Lower leg skin (tissue), 4 donors: ENCODE measurements around the gene POU2F3. TPM values are rescaled to one million over a fixed set of nuclear protein-coding genes. Genes with fewer than 3 reads are reported as not detected.

Experiments used
- DNase-seq, 2 donors: peaks; one replicate each; pipeline ENCODE4 v3.0.0-alpha.2; 2019; ENCODE audit warnings: low spot score in 2 of 2
- H3K4me3 ChIP-seq: fragments of 200-600 bp; sonication (generic); 2 replicates; pipeline ENCODE4 v1.5.1; 2017; ENCODE audit warnings: mild to moderate bottlenecking, low read depth; ENCODE audit not compliant: poor library complexity, severe bottlenecking
- POLR2A ChIP-seq, 2 donors: fragments of 450-650 bp; IDR thresholded peaks; one replicate each; pipeline ENCODE4 v1.6.1; 2016 to 2017; ENCODE audit warnings: antibody characterized with exemption in 2 of 2, mild to moderate bottlenecking in 1 of 2, moderate library complexity in 1 of 2
- WGBS, 2 donors: methylation state at CpG; one replicate each; pipeline ENCODE4 v1.1.5; 2018; 5-methylcytosine and 5-hydroxymethylcytosine counted together
- intact Hi-C: fragments of 100-400 bp; cut with DNase I; formaldehyde crosslinking; loops from one replicate; pipeline ENCODE4 v1.15.0; 2023; ENCODE audit warnings: low total_unique reads
- total RNA-seq, 4 donors: library from RNA; depleted of rRNA; stranded (reverse); fragments of >200 nt; gene quantifications; one replicate each; pipeline ENCODE4 v1.1.0, GENCODE V29; 2016
- TF ChIP-seq, protein P1 (sequence below), 3 donors: fragments of 450-650 bp; IDR thresholded peaks; one replicate each; pipeline ENCODE4 v1.5.1; 2016; ENCODE audit warnings: antibody characterized with exemption in 3 of 3, mild to moderate bottlenecking in 3 of 3, moderate library complexity in 2 of 3

The POU2F3 gene
- total RNA-seq, 4 donors from 2014 or later, result 74.1 to 112 (median 103) TPM

DNA sequence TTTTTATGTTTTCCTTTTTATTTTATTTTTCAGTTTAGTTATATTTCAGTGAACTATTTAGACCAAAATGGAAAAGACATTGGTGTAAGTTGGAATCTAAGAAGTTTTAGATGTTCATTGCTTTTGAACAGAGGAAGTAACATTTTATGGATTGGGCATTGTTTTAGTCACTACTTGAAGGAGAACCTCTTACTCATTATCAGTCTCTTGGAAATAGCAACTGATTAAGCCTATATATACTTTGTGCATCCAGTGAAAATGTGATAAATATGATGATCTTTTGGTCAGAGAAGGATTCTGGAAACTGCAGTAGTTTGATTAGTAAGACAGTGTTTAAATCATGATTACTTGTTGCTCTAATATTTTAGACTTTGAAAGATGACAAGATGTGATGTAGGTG, 110.7 kb downstream of the POU2F3 start:
- intact Hi-C loops, result no loop called here
- no peak for DNase-seq
- H3K4me3 ChIP-seq, result no peak overlapping the region
- no peak for TF ChIP-seq POLR2A (IDR thresholded peaks at IDR 0.05)
- TF ChIP-seq, protein P1, sequence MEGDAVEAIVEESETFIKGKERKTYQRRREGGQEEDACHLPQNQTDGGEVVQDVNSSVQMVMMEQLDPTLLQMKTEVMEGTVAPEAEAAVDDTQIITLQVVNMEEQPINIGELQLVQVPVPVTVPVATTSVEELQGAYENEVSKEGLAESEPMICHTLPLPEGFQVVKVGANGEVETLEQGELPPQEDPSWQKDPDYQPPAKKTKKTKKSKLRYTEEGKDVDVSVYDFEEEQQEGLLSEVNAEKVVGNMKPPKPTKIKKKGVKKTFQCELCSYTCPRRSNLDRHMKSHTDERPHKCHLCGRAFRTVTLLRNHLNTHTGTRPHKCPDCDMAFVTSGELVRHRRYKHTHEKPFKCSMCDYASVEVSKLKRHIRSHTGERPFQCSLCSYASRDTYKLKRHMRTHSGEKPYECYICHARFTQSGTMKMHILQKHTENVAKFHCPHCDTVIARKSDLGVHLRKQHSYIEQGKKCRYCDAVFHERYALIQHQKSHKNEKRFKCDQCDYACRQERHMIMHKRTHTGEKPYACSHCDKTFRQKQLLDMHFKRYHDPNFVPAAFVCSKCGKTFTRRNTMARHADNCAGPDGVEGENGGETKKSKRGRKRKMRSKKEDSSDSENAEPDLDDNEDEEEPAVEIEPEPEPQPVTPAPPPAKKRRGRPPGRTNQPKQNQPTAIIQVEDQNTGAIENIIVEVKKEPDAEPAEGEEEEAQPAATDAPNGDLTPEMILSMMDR (IDR thresholded peaks at IDR 0.05), result no peak

DNA sequence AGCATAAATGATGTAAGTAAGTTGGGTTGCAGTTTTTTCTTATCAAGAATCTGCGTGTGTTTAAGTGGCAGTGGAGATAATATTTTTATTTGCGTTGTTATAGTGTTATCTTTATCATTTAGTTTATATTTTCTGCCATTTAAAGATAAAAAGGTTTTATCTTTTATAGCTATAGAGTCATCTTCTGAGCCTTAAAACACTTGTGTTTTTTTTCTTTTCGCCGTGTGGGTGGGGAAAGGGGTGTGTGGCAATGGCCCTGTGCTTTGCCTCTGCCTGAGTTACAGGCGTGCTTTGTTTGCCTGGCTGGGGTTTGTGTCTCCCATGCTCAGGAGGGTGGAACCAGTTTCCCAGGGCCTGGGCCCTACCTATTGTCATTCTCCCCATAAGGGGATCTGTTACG, 112.5 kb downstream of the POU2F3 start:
- no peak overlapping the region for H3K4me3 ChIP-seq
- WGBS, 2 donors, result 62 to 65% methylated on average over 6 of the region's 6 CpGs
- intact Hi-C loops, result no loop called here
- TF ChIP-seq, protein P1 (IDR thresholded peaks at IDR 0.05), result no peak
- no peak for TF ChIP-seq POLR2A (IDR thresholded peaks at IDR 0.05)
- no peak for DNase-seq

DNA sequence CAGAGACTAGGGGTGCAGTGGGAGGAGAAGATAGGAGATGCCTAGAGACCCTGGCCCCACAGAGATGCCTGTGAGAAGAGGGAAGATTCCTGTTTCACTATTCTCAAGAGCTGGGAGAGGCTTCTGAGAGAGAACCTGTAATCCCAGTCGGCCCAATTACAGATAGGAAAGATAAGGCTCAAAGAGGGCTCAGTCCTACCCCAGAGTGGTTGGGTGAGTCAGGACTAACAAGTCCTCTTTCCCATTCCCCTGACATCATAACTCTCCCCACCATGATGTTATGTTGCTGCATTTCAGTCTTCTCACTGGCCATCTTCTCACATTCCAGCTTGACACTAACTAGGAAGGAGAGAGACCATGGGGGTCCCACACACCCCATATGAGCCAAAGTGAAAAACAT, 114.1 kb downstream of the POU2F3 start:
- intact Hi-C loops, result no loop called here
- TF ChIP-seq, protein P1 (IDR thresholded peaks at IDR 0.05), result no peak
- no peak for TF ChIP-seq POLR2A (IDR thresholded peaks at IDR 0.05)
- no peak overlapping the region for H3K4me3 ChIP-seq
- 32 to 43% methylated on average over 1 of the region's 1 CpG for WGBS, 2 donors
- no peak for DNase-seq

DNA sequence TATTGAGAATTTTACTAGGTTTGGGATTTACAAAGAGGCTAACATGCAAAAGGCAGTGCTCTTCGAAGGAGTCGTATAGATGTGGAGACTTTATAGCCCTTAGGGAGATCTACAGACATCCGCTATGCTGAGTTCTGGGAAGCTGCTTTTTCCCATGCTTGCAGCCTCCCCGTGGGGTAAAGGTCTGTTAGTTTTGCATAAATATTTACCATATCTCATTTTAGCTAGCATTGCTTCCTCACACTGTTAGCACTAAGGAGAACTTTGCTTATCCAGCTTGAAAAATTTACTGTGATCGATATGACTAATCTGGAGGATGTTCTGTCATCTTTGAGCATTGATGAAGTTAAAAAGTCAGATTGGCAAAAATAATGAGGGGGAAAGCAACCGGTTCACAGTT, 114.8 kb downstream of the POU2F3 start:
- 59 to 61% methylated on average over 6 of the region's 6 CpGs for WGBS, 2 donors
- H3K4me3 ChIP-seq, result no peak overlapping the region
- no peak for TF ChIP-seq POLR2A (IDR thresholded peaks at IDR 0.05)
- TF ChIP-seq, protein P1 (IDR thresholded peaks at IDR 0.05), result no peak
- intact Hi-C loops, result no loop called here
- DNase-seq, result no peak

DNA sequence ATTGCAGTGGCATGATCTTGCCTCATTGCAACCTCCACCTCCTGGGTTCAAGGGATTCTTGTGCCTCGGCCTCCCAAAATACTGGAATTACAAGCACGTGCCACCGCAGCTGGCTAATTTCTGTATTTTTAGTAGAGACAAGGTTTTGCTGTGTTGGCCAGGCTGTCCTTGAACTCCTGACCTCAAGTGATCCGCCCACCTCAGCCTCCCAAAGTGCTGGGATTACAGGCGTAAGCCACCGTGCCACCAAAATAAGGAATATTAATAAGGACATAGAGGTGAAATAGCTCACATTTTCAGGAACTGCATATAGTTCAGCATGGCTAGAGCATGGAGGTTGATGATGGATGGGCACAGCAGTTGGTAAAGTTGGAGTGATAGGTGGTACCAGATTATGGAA, 117.7 kb downstream of the POU2F3 start:
- no peak overlapping the region for H3K4me3 ChIP-seq
- TF ChIP-seq, protein P1 (IDR thresholded peaks at IDR 0.05), result no peak
- TF ChIP-seq POLR2A (IDR thresholded peaks at IDR 0.05), result no peak
- intact Hi-C loops, result no loop called here
- DNase-seq, result no peak
- 96 to 98% methylated on average over 6 of the region's 6 CpGs for WGBS, 2 donors

DNA sequence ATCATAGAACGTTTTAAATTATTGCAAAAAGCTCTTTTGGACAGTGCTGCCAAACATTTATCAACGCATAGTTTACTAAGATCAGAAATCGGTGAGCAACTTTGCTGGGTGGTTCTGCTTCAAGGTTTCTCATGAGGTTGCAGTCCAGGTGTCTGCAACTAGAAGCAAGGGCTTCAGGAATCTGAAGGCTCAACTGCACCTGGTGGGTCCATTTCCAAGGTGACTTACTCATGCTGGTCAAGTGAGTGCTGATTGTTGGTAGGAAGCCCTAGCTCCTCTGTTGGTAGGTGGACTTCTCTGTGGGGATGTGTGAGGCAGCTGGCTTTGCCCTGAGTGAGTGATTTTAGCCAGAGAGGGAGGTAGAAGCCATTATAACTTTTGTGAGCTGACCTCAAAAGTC, 118.8 kb downstream of the POU2F3 start:
- TF ChIP-seq, protein P1 (IDR thresholded peaks at IDR 0.05), result no peak
- no peak for DNase-seq
- no peak overlapping the region for H3K4me3 ChIP-seq
- WGBS, 2 donors, result 88 to 92% methylated on average over 3 of the region's 3 CpGs
- intact Hi-C loops, result no loop called here
